Upper lobe of right lung (tissue), 1 donor: ENCODE results near the gene LHX3. TPM values are rescaled to one million over a fixed set of nuclear protein-coding genes. Genes with fewer than 3 reads are reported as not detected.

Experiments
- ATAC-seq: fragments of 200-7000 bp; cut with Tn5 transposase; one replicate; pipeline ENCODE4 v1.9.1; 2020; ENCODE audit warnings: mild to moderate bottlenecking, moderate library complexity
- DNase-seq: peaks from one replicate; pipeline ENCODE4 v3.0.0-alpha.2; 2020
- H3K27ac ChIP-seq: fragments of 200-600 bp; one replicate; pipeline ENCODE4 v1.8.0; 2022
- H3K27me3 ChIP-seq: fragments of 200-600 bp; one replicate; pipeline ENCODE4 v1.8.0; 2022; ENCODE audit warnings: mild to moderate bottlenecking
- H3K36me3 ChIP-seq: fragments of 200-600 bp; one replicate; pipeline ENCODE4 v1.8.0; 2022
- H3K4me1 ChIP-seq: fragments of 200-600 bp; one replicate; pipeline ENCODE4 v1.8.0; 2022
- H3K4me3 ChIP-seq: fragments of 200-600 bp; one replicate; pipeline ENCODE4 v1.8.0; 2022; ENCODE audit warnings: mild to moderate bottlenecking
- H3K9me3 ChIP-seq: fragments of 200-600 bp; one replicate; pipeline ENCODE4 v1.8.0; 2022
- intact Hi-C: fragments of 100-400 bp; cut with DNase I; formaldehyde crosslinking; loops from one replicate; pipeline ENCODE4 v1.11.0; 2022
- total RNA-seq: library from RNA; stranded (reverse); fragmentation: NEBNext Ultra II Directional; extraction: Animal tissue kit (Norgen Biotek cat#: 25700); gene quantifications from one replicate; pipeline ENCODE4 v1.2.1, GENCODE V29; 2021
- TF ChIP-seq, protein P1 (sequence below): fragments of 200-600 bp; IDR thresholded peaks from one replicate; pipeline ENCODE4 v1.8.0; 2022; ENCODE audit warnings: antibody characterized with exemption
- donor health status: DM: no; HTN: yes; CAD: no; lungs with severe emphysema.

Gene LHX3
- total RNA-seq, 1 donor from 2014 or later, result not detected

DNA sequence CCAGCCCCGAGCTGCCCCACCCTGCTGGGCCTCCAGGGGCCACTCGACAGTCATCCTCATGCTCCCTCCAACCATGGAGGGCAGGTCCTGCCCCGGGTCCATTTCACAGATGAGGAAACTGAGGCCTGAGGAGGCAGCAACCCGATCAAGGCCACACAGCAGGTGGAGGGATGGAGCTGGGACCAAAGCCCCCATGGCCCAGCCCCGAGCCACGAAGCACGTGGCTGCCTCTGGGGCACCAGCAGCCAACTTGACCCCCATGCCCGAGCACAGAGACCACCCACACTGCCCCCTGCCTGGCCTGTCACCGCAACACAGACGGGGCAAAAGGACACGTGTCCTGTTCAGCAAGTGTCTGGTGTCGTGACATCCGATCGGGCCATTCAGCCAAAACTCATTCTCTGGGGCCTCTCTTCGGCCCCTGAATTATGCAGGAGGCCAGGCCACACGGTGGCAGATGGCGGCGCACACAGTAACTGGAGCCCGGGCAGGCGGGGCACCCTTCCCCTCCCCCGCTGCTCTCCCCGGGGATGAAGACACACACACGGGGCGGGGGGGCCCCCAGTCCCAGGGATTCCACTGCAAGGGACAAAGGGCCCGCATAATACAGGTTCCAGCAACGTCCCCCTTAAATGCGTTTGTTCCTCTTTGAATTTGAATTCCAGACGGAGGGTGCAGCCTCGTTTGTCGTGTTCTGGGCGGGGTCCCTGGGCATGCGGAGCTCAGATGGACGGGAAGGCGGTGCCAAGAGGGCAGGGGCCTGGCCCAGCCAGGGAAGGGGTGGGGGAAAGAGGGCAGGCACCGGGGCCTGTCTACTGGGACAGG lies 56.8 kb downstream of the LHX3 start:
- intact Hi-C loops, result no loop called here

DNA sequence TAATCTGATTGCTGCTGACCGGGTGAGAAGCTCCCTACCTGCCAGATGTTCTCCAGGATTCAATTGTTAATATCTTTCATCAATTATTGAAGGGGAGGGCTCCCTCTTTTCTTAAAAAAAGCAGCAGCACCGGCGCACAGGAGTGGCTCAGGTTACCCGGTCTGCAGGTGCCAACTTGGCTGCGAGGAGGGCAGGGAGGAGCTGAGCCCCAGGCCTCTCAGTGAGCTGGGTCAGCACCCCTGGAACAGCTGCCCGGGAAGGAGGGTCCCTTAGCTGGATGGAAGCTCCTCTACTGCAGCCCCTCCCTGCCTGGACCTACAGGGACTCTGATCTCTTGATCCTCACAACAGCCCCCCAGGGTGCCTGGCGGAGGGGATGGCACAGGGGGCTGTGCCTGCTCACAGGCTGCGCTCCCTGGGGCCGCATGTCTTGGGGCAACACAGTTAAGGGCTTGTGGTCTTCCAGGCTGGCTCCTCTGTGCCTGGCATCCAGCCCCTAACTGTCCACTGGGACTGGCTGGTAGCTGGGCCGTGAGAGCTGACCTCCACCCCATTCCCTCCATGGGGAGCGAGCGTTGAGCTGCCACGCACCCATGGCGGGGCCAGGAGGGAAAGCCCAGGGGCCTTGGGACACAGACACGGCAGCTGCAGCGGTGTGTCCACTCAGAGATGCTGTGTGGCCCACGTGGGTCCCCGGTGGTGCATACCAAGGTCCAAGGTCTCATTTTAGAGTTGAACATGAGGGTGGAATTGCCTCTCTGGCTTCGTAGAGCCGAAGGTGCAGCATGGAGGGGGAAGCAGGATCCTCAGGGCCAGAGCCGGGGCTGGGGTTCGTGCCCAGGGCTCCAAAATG lies 57.7 kb downstream of the LHX3 start:
- TF ChIP-seq, protein P1, sequence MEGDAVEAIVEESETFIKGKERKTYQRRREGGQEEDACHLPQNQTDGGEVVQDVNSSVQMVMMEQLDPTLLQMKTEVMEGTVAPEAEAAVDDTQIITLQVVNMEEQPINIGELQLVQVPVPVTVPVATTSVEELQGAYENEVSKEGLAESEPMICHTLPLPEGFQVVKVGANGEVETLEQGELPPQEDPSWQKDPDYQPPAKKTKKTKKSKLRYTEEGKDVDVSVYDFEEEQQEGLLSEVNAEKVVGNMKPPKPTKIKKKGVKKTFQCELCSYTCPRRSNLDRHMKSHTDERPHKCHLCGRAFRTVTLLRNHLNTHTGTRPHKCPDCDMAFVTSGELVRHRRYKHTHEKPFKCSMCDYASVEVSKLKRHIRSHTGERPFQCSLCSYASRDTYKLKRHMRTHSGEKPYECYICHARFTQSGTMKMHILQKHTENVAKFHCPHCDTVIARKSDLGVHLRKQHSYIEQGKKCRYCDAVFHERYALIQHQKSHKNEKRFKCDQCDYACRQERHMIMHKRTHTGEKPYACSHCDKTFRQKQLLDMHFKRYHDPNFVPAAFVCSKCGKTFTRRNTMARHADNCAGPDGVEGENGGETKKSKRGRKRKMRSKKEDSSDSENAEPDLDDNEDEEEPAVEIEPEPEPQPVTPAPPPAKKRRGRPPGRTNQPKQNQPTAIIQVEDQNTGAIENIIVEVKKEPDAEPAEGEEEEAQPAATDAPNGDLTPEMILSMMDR, result no peak
- DNase-seq (no peak), ATAC-seq (no peak)
- intact Hi-C loops, result no loop called here
- Histone ChIP-seq H3K9me3 (no peaks in the 10 kb centered on the region), H3K36me3 (no peaks in the 10 kb centered on the region), H3K4me1 (no peaks in the 10 kb centered on the region), H3K27me3 (peaks cover 62% of the 10 kb centered on the region), H3K27ac (no peak overlapping the region), H3K4me3 (no peak overlapping the region)

More for the DNA sequence above, 56.8 kb downstream of the LHX3 start:
- DNase-seq, result no peak
- Histone ChIP-seq H3K27me3 (peaks cover 55% of the 10 kb centered on the region), H3K9me3 (no peaks in the 10 kb centered on the region), H3K4me3 (no peak overlapping the region), H3K27ac (no peak overlapping the region), H3K36me3 (no peaks in the 10 kb centered on the region), H3K4me1 (no peaks in the 10 kb centered on the region)
- TF ChIP-seq, protein P1, result no peak
- ATAC-seq, result no peak

Other genes starting within 250 kb of the LHX3 start
- gene UBAC1, start 243.8 kb downstream of the LHX3 start, total RNA-seq, result 30.1 TPM
- 33.5 TPM for gene NACC2, start 109.8 kb downstream of the LHX3 start, total RNA-seq
- gene TMEM250, start 86.3 kb downstream of the LHX3 start, total RNA-seq, result 30.7 TPM
- gene QSOX2, start 40.7 kb upstream of the LHX3 start, total RNA-seq, result 13.1 TPM
- 0.09 TPM for gene CCDC187, start 99.0 kb upstream of the LHX3 start, total RNA-seq
- 27.3 TPM for gene GPSM1, start 122.4 kb upstream of the LHX3 start, total RNA-seq
- 15.5 TPM for gene DNLZ, start 158.6 kb upstream of the LHX3 start, total RNA-seq
- gene CARD9, start 168.5 kb upstream of the LHX3 start, total RNA-seq, result 10.0 TPM
- gene SNAPC4, start 195.0 kb upstream of the LHX3 start, total RNA-seq, result 7.2 TPM
- 36.4 TPM for gene ENTR1, start 205.5 kb upstream of the LHX3 start, total RNA-seq
- 41.9 TPM for gene PMPCA, start 205.5 kb upstream of the LHX3 start, total RNA-seq
- gene INPP5E, start 234.7 kb upstream of the LHX3 start, total RNA-seq, result 13.0 TPM